CD4-positive, alpha-beta T cell treated with Interleukin-1 beta for 1 hour (primary cell): Measurements from ENCODE around the gene NPTX1.
"Not testable (repeated sequence)": the region's sequence is repeated elsewhere in the genome, so short reads cannot be mapped to it uniquely, and the experiment has no call there.

Experiments used
- DNase-seq, 2 donors: peaks; one replicate each; pipeline ENCODE4 v3.0.0-alpha.2; 2020 to 2022

NPTX1 gene

GRCh38 chr17:80475910-80476876, at the start of gene NPTX1:
NPTX1 (minus strand) TSS chr17:80476607; CDS start chr17:80476446, 161 bp downstream.
- no peak for DNase-seq

- DNase-seq, result no peak
These were observed 47.7 kb upstream of the NPTX1 start for GRCh38 chr17:80523956-80524712.

GRCh38 chr17:80523054-80523744, 46.8 kb upstream of the NPTX1 start:
- no peak for DNase-seq

GRCh38 chr17:80520810-80521455, 44.5 kb upstream of the NPTX1 start:
- DNase-seq, result no peak

GRCh38 chr17:80519091-80519781, 42.8 kb upstream of the NPTX1 start:
- no peak for DNase-seq

- no peak for DNase-seq
These were observed 42.0 kb upstream of the NPTX1 start for GRCh38 chr17:80518392-80518791.

- DNase-seq, result no peak
These were observed 41.2 kb upstream of the NPTX1 start for GRCh38 chr17:80517641-80518040.

- no peak for DNase-seq
These were observed 39.9 kb upstream of the NPTX1 start for GRCh38 chr17:80516171-80516932.

- no peak for DNase-seq
These were observed 37.5 kb upstream of the NPTX1 start for GRCh38 chr17:80513892-80514291.

GRCh38 chr17:80513201-80513600, 36.8 kb upstream of the NPTX1 start:
- DNase-seq, result no peak

- no peak for DNase-seq
These were observed 35.8 kb upstream of the NPTX1 start for GRCh38 chr17:80512233-80512632.

GRCh38 chr17:80511222-80512180, 35.1 kb upstream of the NPTX1 start:
- DNase-seq, result no peak

- DNase-seq, result no peak
These were observed 34.4 kb upstream of the NPTX1 start for GRCh38 chr17:80510772-80511171.

GRCh38 chr17:80510132-80510531, 33.7 kb upstream of the NPTX1 start:
- no peak for DNase-seq

GRCh38 chr17:80509311-80509710, 32.9 kb upstream of the NPTX1 start:
- no peak for DNase-seq

- no peak for DNase-seq
These were observed 31.6 kb upstream of the NPTX1 start for GRCh38 chr17:80507965-80508364.

- DNase-seq, result not testable (repeated sequence)
These were observed 30.8 kb upstream of the NPTX1 start for GRCh38 chr17:80507177-80507576.

GRCh38 chr17:80504686-80505413, 28.4 kb upstream of the NPTX1 start:
- DNase-seq, result no peak

- no peak for DNase-seq
These were observed 27.5 kb upstream of the NPTX1 start for GRCh38 chr17:80503921-80504320.
